Vagina (tissue), 2 donors: ENCODE measurements around the gene SPOCK1.

Source experiments
- POLR2A ChIP-seq, 2 donors: fragments of 450-650 bp; IDR thresholded peaks; one replicate each; pipeline ENCODE4 v1.6.1; 2017; ENCODE audit warnings: antibody characterized with exemption in 2 of 2, mild to moderate bottlenecking in 2 of 2, moderate library complexity in 2 of 2
- TF ChIP-seq, protein P1 (sequence below), 3 experiments: fragments of 450-650 bp in 2 of 3; fragments of 200-600 bp in 1 of 3; sonication (generic) in 1 of 3; IDR thresholded peaks; one replicate each; pipeline ENCODE4 v1.5.1; 2017 to 2019; ENCODE audit warnings: antibody characterized with exemption in 3 of 3, mild to moderate bottlenecking in 2 of 3, moderate library complexity in 2 of 3

DNA sequence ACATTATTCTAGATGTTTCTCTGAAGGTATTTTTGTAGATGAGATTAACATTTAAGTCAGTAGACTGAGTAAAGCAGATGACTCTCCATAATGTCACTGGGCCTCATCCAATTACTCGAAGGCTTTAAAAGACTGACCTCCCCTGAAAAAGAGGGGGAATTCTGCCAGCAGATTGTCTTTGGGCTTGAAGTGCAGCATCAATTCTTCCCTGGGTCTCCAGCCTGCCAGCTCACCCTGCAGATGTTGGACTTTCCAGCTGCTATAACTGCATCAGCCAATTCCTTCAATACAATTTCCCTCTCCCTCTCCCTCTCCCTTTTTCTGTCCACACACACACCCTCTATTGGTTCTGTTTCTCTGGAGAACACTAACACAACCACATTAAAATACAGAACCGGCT is 472.8 kb downstream of the SPOCK1 start:
- TF ChIP-seq, protein P1, sequence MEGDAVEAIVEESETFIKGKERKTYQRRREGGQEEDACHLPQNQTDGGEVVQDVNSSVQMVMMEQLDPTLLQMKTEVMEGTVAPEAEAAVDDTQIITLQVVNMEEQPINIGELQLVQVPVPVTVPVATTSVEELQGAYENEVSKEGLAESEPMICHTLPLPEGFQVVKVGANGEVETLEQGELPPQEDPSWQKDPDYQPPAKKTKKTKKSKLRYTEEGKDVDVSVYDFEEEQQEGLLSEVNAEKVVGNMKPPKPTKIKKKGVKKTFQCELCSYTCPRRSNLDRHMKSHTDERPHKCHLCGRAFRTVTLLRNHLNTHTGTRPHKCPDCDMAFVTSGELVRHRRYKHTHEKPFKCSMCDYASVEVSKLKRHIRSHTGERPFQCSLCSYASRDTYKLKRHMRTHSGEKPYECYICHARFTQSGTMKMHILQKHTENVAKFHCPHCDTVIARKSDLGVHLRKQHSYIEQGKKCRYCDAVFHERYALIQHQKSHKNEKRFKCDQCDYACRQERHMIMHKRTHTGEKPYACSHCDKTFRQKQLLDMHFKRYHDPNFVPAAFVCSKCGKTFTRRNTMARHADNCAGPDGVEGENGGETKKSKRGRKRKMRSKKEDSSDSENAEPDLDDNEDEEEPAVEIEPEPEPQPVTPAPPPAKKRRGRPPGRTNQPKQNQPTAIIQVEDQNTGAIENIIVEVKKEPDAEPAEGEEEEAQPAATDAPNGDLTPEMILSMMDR (IDR thresholded peaks at IDR 0.05): no peak
- TF ChIP-seq POLR2A (IDR thresholded peaks at IDR 0.05): no peak
